DND-41 (cell line): ENCODE measurements around the gene EFCAB10.

Source experiments
- EZH2 ChIP-seq: IDR thresholded peaks from 3 replicates; pipeline ENCODE4 v1.6.1; 2012; ENCODE audit warnings: borderline replicate concordance, low read depth, mild to moderate bottlenecking, moderate library complexity, low read length, inconsistent platforms; ENCODE audit not compliant: severe bottlenecking
- TF ChIP-seq, protein P1 (sequence below): IDR thresholded peaks from 2 replicates; pipeline ENCODE4 v1.5.1; 2012; ENCODE audit warnings: borderline replicate concordance, low read length, moderate library complexity, mild to moderate bottlenecking; ENCODE audit not compliant: poor library complexity, severe bottlenecking; ENCODE audit errors: extremely low read depth

- no peak for TF ChIP-seq EZH2
- TF ChIP-seq, protein P1, sequence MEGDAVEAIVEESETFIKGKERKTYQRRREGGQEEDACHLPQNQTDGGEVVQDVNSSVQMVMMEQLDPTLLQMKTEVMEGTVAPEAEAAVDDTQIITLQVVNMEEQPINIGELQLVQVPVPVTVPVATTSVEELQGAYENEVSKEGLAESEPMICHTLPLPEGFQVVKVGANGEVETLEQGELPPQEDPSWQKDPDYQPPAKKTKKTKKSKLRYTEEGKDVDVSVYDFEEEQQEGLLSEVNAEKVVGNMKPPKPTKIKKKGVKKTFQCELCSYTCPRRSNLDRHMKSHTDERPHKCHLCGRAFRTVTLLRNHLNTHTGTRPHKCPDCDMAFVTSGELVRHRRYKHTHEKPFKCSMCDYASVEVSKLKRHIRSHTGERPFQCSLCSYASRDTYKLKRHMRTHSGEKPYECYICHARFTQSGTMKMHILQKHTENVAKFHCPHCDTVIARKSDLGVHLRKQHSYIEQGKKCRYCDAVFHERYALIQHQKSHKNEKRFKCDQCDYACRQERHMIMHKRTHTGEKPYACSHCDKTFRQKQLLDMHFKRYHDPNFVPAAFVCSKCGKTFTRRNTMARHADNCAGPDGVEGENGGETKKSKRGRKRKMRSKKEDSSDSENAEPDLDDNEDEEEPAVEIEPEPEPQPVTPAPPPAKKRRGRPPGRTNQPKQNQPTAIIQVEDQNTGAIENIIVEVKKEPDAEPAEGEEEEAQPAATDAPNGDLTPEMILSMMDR = peak; percentile 95
Measured at GRCh38 chr7:105531792-105532671, 49.3 kb downstream of the EFCAB10 start, which contains the start of gene RINT1.
